Articular chondrocyte of knee joint (primary cell): ENCODE measurements around the gene FAM81A. TPM values are rescaled to one million over a fixed set of nuclear protein-coding genes. Genes with fewer than 3 reads are reported as not detected.

Experiments
- small RNA-seq: library from RNA; depleted of rRNA; stranded (forward); fragments of <200 nt; gene quantifications from one replicate; pipeline ENCODE3, GENCODE V24; 2012
- total RNA-seq: library from RNA; depleted of rRNA; stranded (reverse); fragments of >200 nt; gene quantifications from 2 replicates; pipeline ENCODE4 v1.2.3, GENCODE V29; 2012

Gene FAM81A
- 0.91 and 1.4 TPM in 2 replicates for total RNA-seq

DNA sequence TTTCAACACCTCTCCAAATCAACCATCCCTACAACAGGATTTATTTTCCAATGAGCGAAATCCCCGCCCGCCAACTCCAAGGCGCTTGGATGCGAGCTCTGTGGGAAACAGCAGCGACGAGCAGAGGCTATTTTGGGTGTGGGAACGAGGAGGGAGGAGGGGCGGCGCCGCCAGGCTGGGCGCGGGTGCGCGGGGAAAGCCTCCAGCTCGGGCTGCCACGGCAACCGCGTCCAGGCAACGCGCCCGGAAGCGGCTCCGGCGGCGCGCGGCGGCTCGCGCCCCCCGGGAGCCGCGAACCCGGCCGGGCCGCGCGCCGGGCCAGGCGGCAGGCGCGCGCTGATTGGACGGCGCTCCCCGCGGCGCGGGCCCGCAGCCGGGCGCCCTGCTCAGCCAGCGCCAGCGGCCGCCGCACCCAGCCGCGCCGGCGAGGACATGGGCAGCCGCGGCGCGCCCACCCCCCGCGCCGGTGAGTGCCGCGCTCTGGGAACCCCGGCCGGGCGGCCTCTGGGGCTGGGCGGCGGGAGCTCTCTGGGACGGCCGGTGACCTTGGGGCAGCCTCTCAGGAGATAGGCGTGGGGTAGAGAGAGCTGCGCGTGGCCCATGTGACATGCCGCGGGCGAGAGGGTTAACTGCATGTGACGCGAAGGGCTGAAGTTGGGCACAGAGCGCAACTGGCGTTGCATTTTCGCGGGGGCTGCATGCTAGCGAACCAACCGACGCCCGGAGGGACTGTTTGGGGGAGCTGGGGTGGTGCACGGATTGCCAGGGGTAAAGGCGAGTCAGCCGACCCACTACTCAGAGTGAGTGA, at the start of gene FAM81A:
Gene FAM81A, plus strand, starts transcription at position 370 of the 808 bp plus-strand sequence. CDS start 20,441 bp downstream, outside the sequence.

Small RNA genes within 50 kb of the gene (small RNA-seq; reads per million reads assigned to genes)
- not detected for gene RF00019

Other genes with a start within 250 kb of the FAM81A start
- not detected in 2 replicates for gene LDHAL6B, start 231.3 kb upstream of the FAM81A start, total RNA-seq
- gene MYO1E, start 65.3 kb upstream of the FAM81A start, total RNA-seq: 205 and 300 TPM in 2 replicates
- 5.1 and 5.8 TPM in 2 replicates for gene GCNT3, start 173.6 kb downstream of the FAM81A start, total RNA-seq
- 23.3 and 31.5 TPM in 2 replicates for gene GTF2A2, start 219.3 kb downstream of the FAM81A start, total RNA-seq